Activated CD8-positive, alpha-beta T cell treated with anti-CD3 and anti-CD28 coated beads for 36 hours (primary cell): ENCODE results near the gene C18orf32. TPM values are rescaled to one million over a fixed set of nuclear protein-coding genes. Genes with fewer than 3 reads are reported as not detected.

Source experiments
- ATAC-seq: fragments of 200-7000 bp; cut with Tn5 transposase; one replicate; pipeline ENCODE4 v1.10.0; 2021; ENCODE audit warnings: mild to moderate bottlenecking, moderate library complexity
- CTCF ChIA-PET: fragments of 350-600 bp; sonication (Branson Sonifier 250); formaldehyde crosslinking; loops from one replicate; lab custom pipeline; 2021; ENCODE audit warnings: antibody characterized with exemption; lab: Charles Lee
- POLR2A ChIA-PET: fragments of 350-600 bp; sonication (Branson Sonifier 250); formaldehyde crosslinking; loops from one replicate; lab custom pipeline; 2021; ENCODE audit warnings: antibody characterized with exemption; lab: Charles Lee
- DNase-seq: peaks from one replicate; pipeline ENCODE4 v3.0.0-alpha.2; 2020
- H3K27ac Mint-ChIP-seq: one replicate; pipeline ENCODE4 v1.8.0; 2021; ENCODE audit warnings: mild to moderate bottlenecking, mixed read lengths
- H3K27me3 Mint-ChIP-seq: one replicate; pipeline ENCODE4 v1.8.0; 2021; ENCODE audit warnings: mixed read lengths
- H3K36me3 Mint-ChIP-seq: one replicate; pipeline ENCODE4 v1.8.0; 2021; ENCODE audit warnings: low read depth, mixed read lengths
- H3K4me1 Mint-ChIP-seq: one replicate; pipeline ENCODE4 v1.8.0; 2021; ENCODE audit warnings: low read depth, mixed read lengths
- H3K4me3 Mint-ChIP-seq: one replicate; pipeline ENCODE4 v1.8.0; 2021; ENCODE audit warnings: mild to moderate bottlenecking, moderate library complexity, mixed read lengths
- H3K9me3 Mint-ChIP-seq: one replicate; pipeline ENCODE4 v1.8.0; 2021; ENCODE audit warnings: mixed read lengths
- CTCF ChIP-seq: fragments of 200-600 bp; IDR thresholded peaks from one replicate; pipeline ENCODE4 v1.8.0; 2022; ENCODE audit warnings: antibody characterized with exemption, mild to moderate bottlenecking
- intact Hi-C: fragments of 100-400 bp; cut with micrococcal nuclease; formaldehyde crosslinking; loops from one replicate; pipeline ENCODE4 v1.10.0; 2022
- total RNA-seq, 2 experiments: library from RNA; stranded (reverse); gene quantifications; one replicate each; pipeline ENCODE4 v1.2.3, GENCODE V29; 2021

C18orf32 gene
- total RNA-seq, 2 experiments from 2014 or later, result 21.7 to 22.4 TPM

GRCh38 chr18:49495076-49495475, 8.0 kb upstream of the C18orf32 start:
- ATAC-seq (no peak), DNase-seq (no peak)
- H3K4me3 Mint-ChIP-seq, result no peak overlapping the region
- ChIA-PET CTCF (interaction anchor here (1.1 to 2.9 kb wide), 2 partner anchors 16 to 365 kb away, joined by 3 to 11 read pairs; no protein-coding TSS in a partner anchor), POLR2A (no interaction called here)
- no peak overlapping the region for H3K27ac Mint-ChIP-seq
- H3K4me1 Mint-ChIP-seq, result peaks cover 14% of the 10 kb centered on the region
- H3K36me3 Mint-ChIP-seq, result peaks cover 24% of the 10 kb centered on the region
- no peaks in the 10 kb centered on the region for H3K9me3 Mint-ChIP-seq
- no peak for TF ChIP-seq CTCF
- intact Hi-C loops, result no loop called here
- peaks cover 4% of the 10 kb centered on the region for H3K27me3 Mint-ChIP-seq

- ChIA-PET CTCF (no interaction called here), POLR2A (no interaction called here)
- ATAC-seq (no peak), DNase-seq (no peak)
- no peak overlapping the region for H3K27ac Mint-ChIP-seq
- H3K27me3 Mint-ChIP-seq, result peaks cover 3% of the 10 kb centered on the region
- TF ChIP-seq CTCF, result no peak
- intact Hi-C loops, result loop anchor here (5.0 kb wide), 1 partner anchor 323 kb away; no protein-coding TSS in a partner anchor
- H3K9me3 Mint-ChIP-seq, result no peaks in the 10 kb centered on the region
- H3K36me3 Mint-ChIP-seq, result peaks cover 28% of the 10 kb centered on the region
- peaks cover 19% of the 10 kb centered on the region for H3K4me1 Mint-ChIP-seq
- H3K4me3 Mint-ChIP-seq, result no peak overlapping the region
Measured at GRCh38 chr18:49494660-49495059, 7.6 kb upstream of the C18orf32 start.

- Mint-ChIP-seq H3K4me3 (peak overlapping the region; percentile 94), H3K4me1 (peaks cover 36% of the 10 kb centered on the region), H3K27ac (peak overlapping the region; percentile 98), H3K9me3 (no peaks in the 10 kb centered on the region), H3K36me3 (peaks cover 46% of the 10 kb centered on the region), H3K27me3 (no peaks in the 10 kb centered on the region)
- CTCF ChIA-PET, result interaction anchor here (0.7 to 0.8 kb wide), 2 partner anchors 29 to 68 kb away, joined by 3 read pairs; no protein-coding TSS in a partner anchor
- DNase-seq (no peak), ATAC-seq (peak; percentile 1)
- no peak for TF ChIP-seq CTCF
- intact Hi-C loops, result loop anchor here (5.0 kb wide), 1 partner anchor 325 kb away; no protein-coding TSS in a partner anchor
- POLR2A ChIA-PET, result no interaction called here
Measured at GRCh38 chr18:49492694-49493033, 5.6 kb upstream of the C18orf32 start.

GRCh38 chr18:49491857-49492693, 5.0 kb upstream of the C18orf32 start, which contains the start of gene RPL17:
Gene RPL17, minus strand, starts transcription at chr18:49492465.
- peak; percentile 91 for DNase-seq

More at GRCh38 chr18:49491857-49492693, 5.0 kb upstream of the C18orf32 start, which contains the start of gene RPL17:
- TF ChIP-seq CTCF, result no peak
- peak; percentile 81 for ATAC-seq
- peak within 1 kb of the TSS; percentile 98 for H3K27ac Mint-ChIP-seq
- H3K36me3 Mint-ChIP-seq, result peaks cover 51% of the 10 kb centered on the region
- H3K4me1 Mint-ChIP-seq, result peaks cover 41% of the 10 kb centered on the region
- H3K27me3 Mint-ChIP-seq, result no peaks in the 10 kb centered on the region
- H3K9me3 Mint-ChIP-seq, result no peaks in the 10 kb centered on the region
- POLR2A ChIA-PET, result interaction anchor here (1.2 kb wide), 1 partner anchor 882 kb away, joined by 4 read pairs; no protein-coding TSS in a partner anchor
- peak within 1 kb of the TSS; percentile 94 for H3K4me3 Mint-ChIP-seq
- intact Hi-C loops, result loop anchor here (5.0 kb wide), 1 partner anchor 325 kb away; no protein-coding TSS in a partner anchor
- CTCF ChIA-PET, result interaction anchor here (0.7 kb wide), 1 partner anchor 30 kb away, joined by 3 read pairs; no protein-coding TSS in a partner anchor
